Measurements from ENCODE around the gene PDXDC1.
"Not testable (repeated sequence)": the region's sequence is repeated elsewhere in the genome, so short reads cannot be mapped to it uniquely, and the experiment has no call there.

- not testable (repeated sequence) for TF ChIP-seq EZH2phosphoT487 (IDR thresholded peaks at IDR 0.05; ENCODE audit: low read depth); CTCF (IDR thresholded peaks at IDR 0.05; ENCODE audit: low read depth, low read length)
These were observed 160.1 kb downstream of the PDXDC1 start for GRCh38 chr16:15134752-15135482.

All from OCI-LY3 (cell line).